HG03097 (cell line): Measurements from ENCODE around the gene DENND2A.
"Not testable (repeated sequence)": the region's sequence is repeated elsewhere in the genome, so short reads cannot be mapped to it uniquely, and the experiment has no call there.

Source experiments
- ATAC-seq: cut with Tn5 transposase; IDR thresholded peaks from one replicate; pipeline ENCODE4 v1.9.1; 2021; ENCODE audit not compliant: unreplicated experiment, low FRiP score

DENND2A gene

DNA sequence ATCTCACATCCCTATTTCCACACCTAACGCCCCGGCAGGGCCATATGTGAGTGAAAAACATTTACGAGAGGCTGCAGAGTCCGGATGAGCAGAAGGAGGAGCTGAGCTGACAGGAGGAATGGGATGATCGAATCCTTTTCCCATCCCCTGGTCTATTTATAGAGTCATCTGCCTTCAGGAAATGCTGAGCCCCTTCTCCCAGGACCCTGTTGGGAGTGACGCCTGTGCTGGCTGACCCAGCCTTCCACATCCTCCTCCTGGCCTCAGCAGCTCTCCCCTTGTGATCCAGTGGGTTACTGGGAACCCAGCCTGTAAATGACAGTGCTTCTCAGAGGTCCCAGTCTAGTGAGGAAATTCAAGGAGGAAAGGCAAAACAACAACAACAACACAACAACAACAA lies 16.6 kb downstream of the DENND2A start:
- no peak for ATAC-seq

GRCh38 chr7:140621401-140622021 lies 19.1 kb downstream of the DENND2A start:
- no peak for ATAC-seq

DNA sequence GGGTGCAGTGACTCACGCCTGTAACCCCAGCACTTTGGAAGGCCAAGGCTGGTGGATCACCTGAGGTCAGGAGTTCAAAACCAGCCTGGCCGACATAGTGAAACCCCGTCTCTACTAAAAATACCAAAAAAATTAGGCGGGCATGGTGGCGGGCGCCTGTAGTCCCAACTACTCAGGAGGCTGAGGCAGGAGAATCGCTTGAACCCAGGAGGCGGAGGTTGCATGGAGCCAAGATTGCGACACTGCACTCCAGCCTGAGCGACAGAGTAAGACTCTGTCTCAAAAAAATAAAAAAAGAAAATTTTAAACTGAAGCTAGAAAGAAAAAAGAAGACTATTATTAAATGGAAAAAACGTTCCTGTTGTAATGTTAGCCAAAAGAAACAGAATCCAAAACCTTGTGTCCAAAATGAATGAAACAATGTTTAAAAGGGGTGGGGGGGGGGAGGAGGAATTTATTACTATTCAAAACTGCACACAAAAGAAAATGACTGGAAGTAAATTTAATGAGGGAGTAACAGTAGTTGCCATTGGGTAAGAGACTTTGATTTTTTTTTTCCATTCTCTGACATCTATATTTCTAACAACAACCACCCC lies 20.6 kb downstream of the DENND2A start:
- ATAC-seq = not testable (repeated sequence)

DNA sequence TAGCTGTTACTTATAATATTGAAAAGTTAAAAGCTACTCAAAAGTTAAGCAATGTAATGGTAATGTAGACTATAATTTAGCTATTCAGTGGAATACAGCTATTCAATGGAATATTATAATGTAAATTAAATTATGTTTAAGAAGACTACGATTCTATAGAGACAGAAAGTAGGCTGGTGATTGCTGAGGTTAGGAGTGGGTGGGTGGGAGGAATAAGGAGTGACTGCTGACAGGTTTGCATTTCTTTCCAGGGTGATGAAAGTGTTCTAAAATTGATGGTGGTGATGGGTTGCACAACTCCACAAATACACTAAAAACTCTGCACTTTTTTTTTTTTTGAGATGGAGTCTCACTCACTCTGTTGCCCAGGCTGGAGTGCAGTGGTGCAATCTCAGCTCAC lies 21.4 kb downstream of the DENND2A start:
- no peak for ATAC-seq

GRCh38 chr7:140618306-140618705 lies 22.3 kb downstream of the DENND2A start:
- no peak for ATAC-seq

- ATAC-seq = no peak
Observed at GRCh38 chr7:140617081-140617480, 23.5 kb downstream of the DENND2A start.

GRCh38 chr7:140616328-140616727 lies 24.3 kb downstream of the DENND2A start:
- ATAC-seq = no peak

DNA sequence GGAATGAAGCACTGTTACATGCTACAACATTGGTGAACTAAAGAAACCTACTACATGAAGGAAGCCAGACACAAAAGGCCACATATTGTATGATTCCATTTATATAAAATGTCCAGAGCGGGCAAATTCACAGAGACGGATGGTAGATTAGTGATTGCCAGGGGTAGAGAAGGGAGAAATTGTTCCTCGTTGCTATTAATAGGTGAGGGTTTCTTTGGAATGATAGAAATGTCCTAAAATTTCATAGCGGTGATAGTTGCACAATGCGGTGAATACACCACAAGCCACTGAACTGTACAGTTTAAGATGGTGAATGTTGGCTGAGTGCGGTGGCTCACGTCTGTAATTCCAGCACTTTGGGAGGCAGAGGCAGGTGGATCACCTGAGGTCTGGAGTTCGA lies 29.0 kb downstream of the DENND2A start:
- ATAC-seq = no peak

- no peak for ATAC-seq
Observed at GRCh38 chr7:140610204-140611165, 30.1 kb downstream of the DENND2A start.

DNA sequence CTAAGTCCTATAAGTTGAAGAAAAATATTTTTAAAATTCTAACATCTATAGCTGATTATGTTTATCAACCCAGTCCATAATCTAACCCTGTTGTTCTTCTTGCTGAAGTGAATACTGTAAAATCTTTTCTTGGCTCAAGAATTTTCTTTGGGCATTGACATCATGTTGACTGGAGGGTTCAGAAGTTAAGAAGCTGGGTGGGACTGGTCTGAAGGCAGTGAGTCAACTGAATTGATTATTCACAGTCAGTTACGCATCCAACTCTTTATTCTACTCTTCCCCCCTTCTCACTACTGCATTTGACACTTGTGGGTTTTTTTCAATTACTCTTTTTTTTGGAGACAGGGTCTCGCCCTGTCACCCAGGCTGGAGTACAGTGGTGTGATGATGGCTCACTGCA lies 31.0 kb downstream of the DENND2A start:
- no peak for ATAC-seq

- ATAC-seq = no peak
Observed at GRCh38 chr7:140607441-140607989, 33.1 kb downstream of the DENND2A start.

DNA sequence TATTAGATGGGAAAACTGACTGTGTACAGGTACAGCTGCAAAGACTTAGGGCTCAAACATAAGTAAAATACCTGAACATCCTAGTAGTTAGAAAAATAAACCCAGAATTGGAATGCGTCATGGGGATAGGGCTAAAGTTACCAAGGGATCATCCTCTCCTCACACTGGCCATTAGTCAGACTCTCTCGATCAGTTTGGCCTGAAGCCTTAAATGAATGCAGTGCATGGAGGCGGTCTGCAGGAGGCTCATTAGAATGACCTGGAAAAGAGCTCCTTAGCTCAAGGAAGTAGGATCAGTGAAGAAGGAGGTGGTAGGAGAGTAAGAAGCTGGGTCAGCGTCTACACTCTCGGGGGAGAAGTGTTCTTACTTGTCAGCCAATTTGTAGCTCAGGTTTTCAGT lies 35.3 kb downstream of the DENND2A start:
- no peak for ATAC-seq

- no peak for ATAC-seq
Observed at GRCh38 chr7:140604760-140605159, 35.9 kb downstream of the DENND2A start.

DNA sequence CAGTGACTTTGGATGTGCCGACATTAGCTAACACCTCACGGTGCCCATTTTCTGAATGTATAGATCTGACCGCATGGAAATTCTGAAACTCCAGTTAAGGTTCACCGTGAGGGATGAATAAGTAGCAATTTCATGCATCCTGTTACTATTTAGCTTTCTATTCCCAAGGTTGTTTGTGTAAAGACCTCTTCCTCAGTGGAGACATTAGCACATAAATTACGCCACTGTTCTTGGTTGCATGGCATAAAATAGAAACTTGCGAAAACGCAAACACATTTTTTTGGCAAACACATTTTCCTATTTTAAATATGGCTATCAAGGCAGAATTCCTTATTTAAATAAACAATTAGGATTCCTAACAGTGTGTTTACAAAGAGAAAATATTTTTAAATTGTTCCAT lies 36.5 kb downstream of the DENND2A start:
- ATAC-seq = no peak

GRCh38 chr7:140601566-140602174 lies 38.9 kb downstream of the DENND2A start:
- no peak for ATAC-seq

DNA sequence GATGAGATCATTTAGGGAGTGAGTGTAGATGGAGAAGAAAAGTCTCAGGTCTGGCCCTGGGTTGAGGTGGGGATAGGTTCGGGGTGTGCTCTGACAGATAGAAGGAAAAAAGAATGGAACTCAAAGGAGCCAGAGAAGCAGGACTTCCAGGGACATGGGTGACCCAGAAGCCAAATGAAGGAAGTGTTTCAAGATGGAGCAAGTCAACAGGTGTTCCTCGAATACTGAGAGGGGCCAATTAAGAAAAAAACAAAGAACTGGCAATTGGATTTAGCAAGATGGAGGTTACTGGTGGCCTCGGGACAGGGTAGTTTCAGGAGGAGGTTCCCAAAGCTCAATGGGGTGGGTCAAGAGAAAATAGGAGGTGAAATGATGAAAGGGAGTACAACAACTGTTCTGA lies 40.3 kb downstream of the DENND2A start:
- ATAC-seq = no peak

- ATAC-seq = no peak
Observed at GRCh38 chr7:140597428-140597949, 43.1 kb downstream of the DENND2A start.

- no peak for ATAC-seq
Observed at GRCh38 chr7:140596519-140597427, 43.8 kb downstream of the DENND2A start.

GRCh38 chr7:140595468-140596092 lies 45.0 kb downstream of the DENND2A start:
- no peak for ATAC-seq
